GM19438 (cell line): Measurements from ENCODE around the gene FDXR.

Experiments
- ATAC-seq: cut with Tn5 transposase; IDR thresholded peaks from one replicate; pipeline ENCODE4 v1.9.1; 2021; ENCODE audit warnings: low read depth; ENCODE audit not compliant: unreplicated experiment

The FDXR gene

GRCh38 chr17:74901353-74902135 is 28.8 kb upstream of the FDXR start:
- no peak for ATAC-seq

GRCh38 chr17:74900208-74900607 is 27.4 kb upstream of the FDXR start:
- no peak for ATAC-seq

GRCh38 chr17:74898376-74898946 is 25.7 kb upstream of the FDXR start:
- ATAC-seq, result no peak

GRCh38 chr17:74893936-74894671 is 21.3 kb upstream of the FDXR start:
- no peak for ATAC-seq

- no peak for ATAC-seq
Observed at GRCh38 chr17:74892974-74893911, 20.4 kb upstream of the FDXR start, which contains the start of gene FADS6. Gene FADS6 (minus strand): TSS chr17:74893633. CDS start chr17:74893595, 38 bp downstream.

GRCh38 chr17:74892013-74892841 is 19.4 kb upstream of the FDXR start:
- no peak for ATAC-seq

GRCh38 chr17:74890554-74890953 is 17.8 kb upstream of the FDXR start:
- ATAC-seq, result no peak

- no peak for ATAC-seq
Observed at GRCh38 chr17:74888469-74888868, 15.7 kb upstream of the FDXR start.

- ATAC-seq, result no peak
Observed at GRCh38 chr17:74883241-74883745, 10.5 kb upstream of the FDXR start.

- ATAC-seq, result no peak
Observed at GRCh38 chr17:74882517-74883240, 9.9 kb upstream of the FDXR start.

GRCh38 chr17:74881073-74881472 is 8.3 kb upstream of the FDXR start:
- no peak for ATAC-seq

- ATAC-seq, result no peak
Observed at GRCh38 chr17:74879308-74879707, 6.5 kb upstream of the FDXR start.

- ATAC-seq, result no peak
Observed at GRCh38 chr17:74878658-74879057, 5.9 kb upstream of the FDXR start.

GRCh38 chr17:74877592-74878548 is 5.1 kb upstream of the FDXR start:
- ATAC-seq, result no peak

GRCh38 chr17:74875977-74876593 is 3.3 kb upstream of the FDXR start:
- no peak for ATAC-seq

- no peak for ATAC-seq
Observed at GRCh38 chr17:74875155-74875976, 2.6 kb upstream of the FDXR start.
